ENCODE results near the gene NHSL2. TPM values are rescaled to one million over a fixed set of nuclear protein-coding genes. Genes with fewer than 3 reads are reported as not detected.
A peak's percentile ranks its signal among the peaks of the same experiment; 100 is the strongest.

Gene NHSL2
- total and polyA plus RNA-seq, 8 donors = 0.59 to 3.9 (median 0.95) TPM

DNA sequence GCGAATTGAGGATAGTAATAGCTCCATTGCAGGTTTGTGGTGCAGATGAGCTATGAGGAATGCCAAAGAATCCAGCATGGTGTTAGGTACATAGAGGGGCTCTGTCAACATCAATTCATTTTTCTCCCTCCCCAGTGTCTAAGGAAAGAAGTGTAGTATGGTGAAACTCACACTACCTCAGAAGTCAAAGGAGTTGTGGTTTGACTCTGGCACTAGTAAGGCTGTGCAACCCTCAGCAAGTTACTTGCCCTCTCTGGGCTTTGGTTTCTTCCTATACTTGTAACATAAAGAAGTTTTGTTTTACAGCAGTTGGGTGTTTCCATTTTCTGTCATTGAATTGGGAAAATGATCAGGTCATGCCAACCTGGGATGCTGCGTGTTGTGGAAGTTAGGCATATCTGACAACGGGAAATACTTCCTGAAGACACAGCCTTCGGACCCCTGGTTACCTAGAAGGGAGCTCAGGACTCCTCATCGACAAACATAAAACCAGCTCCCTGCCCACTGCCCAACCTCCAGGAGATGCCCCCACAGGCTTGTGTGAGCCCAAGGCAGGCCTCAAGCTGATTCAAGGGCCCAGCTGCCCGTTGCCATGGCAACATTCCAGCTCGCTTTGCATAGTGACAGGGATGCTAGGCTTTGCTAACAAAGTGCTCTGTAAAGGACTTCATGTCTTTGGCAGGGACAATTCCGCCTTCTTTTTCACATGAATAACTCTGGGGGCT lies 149.7 kb downstream of the NHSL2 start:
- ATAC-seq = no peak
- 71 to 75% methylated on average over 8 of the region's 8 CpGs for WGBS, 2 donors
- DNase-seq = no peak
- H3K4me3 ChIP-seq = no peak overlapping the region
- H3K9me3 ChIP-seq = no peaks in the 10 kb centered on the region
- H3K27ac ChIP-seq = no peak overlapping the region
- no peaks in the 10 kb centered on the region for H3K4me1 ChIP-seq
- FAIRE-seq = no peak
- H3K27me3 ChIP-seq = peaks cover 0 to 13% (median 1%) of the 10 kb centered on the region in 4 donors
- no peaks in the 10 kb centered on the region for H3K36me3 ChIP-seq
- TF ChIP-seq, protein P1, sequence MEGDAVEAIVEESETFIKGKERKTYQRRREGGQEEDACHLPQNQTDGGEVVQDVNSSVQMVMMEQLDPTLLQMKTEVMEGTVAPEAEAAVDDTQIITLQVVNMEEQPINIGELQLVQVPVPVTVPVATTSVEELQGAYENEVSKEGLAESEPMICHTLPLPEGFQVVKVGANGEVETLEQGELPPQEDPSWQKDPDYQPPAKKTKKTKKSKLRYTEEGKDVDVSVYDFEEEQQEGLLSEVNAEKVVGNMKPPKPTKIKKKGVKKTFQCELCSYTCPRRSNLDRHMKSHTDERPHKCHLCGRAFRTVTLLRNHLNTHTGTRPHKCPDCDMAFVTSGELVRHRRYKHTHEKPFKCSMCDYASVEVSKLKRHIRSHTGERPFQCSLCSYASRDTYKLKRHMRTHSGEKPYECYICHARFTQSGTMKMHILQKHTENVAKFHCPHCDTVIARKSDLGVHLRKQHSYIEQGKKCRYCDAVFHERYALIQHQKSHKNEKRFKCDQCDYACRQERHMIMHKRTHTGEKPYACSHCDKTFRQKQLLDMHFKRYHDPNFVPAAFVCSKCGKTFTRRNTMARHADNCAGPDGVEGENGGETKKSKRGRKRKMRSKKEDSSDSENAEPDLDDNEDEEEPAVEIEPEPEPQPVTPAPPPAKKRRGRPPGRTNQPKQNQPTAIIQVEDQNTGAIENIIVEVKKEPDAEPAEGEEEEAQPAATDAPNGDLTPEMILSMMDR (IDR thresholded peaks at IDR 0.05) = no peak
- intact Hi-C loops (cut with DNase I) = no loop called here

DNA sequence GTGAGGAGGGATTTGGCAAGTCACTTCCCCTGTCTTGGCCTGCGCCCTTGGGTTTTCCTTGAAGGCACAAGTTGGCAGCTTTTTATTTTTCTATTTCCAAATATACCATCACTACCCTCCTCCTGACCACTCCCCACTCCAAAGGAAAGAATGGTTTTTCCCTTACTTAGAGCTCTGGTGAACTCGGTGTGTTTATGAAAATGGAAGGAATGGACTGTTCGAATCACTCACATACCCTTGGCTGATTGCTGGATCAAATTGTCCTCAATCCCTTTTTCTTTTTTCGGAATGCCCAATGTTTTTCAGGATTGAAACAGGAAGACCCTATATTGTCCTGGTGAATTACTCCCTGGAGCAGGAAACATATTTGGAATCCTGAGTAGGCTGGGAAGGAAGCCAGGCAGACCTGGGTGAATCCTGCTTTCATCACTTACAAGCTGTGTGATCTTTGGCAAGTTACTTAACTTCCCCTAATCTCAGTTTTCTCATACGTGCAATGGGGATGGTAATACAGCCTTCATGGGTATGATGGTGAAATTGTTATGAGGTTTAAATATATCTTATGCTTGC lies 150.4 kb downstream of the NHSL2 start:
- no peak for FAIRE-seq
- WGBS, 2 donors = 71 to 83% methylated on average over 5 of the region's 5 CpGs
- TF ChIP-seq, protein P1 (IDR thresholded peaks at IDR 0.05) = no peak
- no peak for DNase-seq
- Histone ChIP-seq H3K27me3 (peaks cover 0 to 6% (median 1%) of the 10 kb centered on the region in 4 donors), H3K9me3 (no peaks in the 10 kb centered on the region), H3K4me1 (no peaks in the 10 kb centered on the region), H3K4me3 (no peak overlapping the region), H3K36me3 (no peaks in the 10 kb centered on the region), H3K27ac (no peak overlapping the region)
- intact Hi-C loops (cut with DNase I) = no loop called here
- ATAC-seq = no peak

DNA sequence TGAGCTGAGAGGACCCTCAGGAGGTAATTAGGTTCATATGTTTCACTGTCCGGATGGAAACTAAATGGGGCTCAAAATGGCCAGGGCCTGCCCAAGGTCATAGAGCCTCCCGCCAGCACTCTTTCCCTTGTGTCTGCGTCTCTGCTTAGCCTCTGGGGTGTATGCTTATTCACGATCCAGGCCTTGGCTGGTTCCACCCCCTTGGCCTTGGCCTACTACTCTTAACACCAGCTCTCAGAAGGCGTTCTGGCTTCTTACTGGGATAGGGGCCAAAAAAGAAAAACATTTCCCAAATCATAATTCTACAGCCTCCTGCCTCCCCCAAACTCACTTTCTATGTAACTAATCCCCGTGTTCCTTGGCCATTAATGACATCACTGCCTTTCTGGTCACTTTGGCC lies 152.3 kb downstream of the NHSL2 start:
- no peaks in the 10 kb centered on the region for H3K4me1 ChIP-seq
- ATAC-seq (peak; percentile 50 to 91 (median 80)), DNase-seq (peak in 3 of 6 donors; percentile 31 to 48 (median 46)), FAIRE-seq (no peak)
- H3K27me3 ChIP-seq = peaks cover 0 to 3% (median under 1%) of the 10 kb centered on the region in 4 donors
- intact Hi-C loops (cut with DNase I) = no loop called here
- no peak overlapping the region for H3K27ac ChIP-seq
- H3K4me3 ChIP-seq = no peak overlapping the region
- H3K36me3 ChIP-seq = no peaks in the 10 kb centered on the region
- TF ChIP-seq, protein P1 (IDR thresholded peaks at IDR 0.05) = no peak
- H3K9me3 ChIP-seq = no peaks in the 10 kb centered on the region
- WGBS, 2 donors = 30 to 44% methylated on average over 6 of the region's 6 CpGs

DNA sequence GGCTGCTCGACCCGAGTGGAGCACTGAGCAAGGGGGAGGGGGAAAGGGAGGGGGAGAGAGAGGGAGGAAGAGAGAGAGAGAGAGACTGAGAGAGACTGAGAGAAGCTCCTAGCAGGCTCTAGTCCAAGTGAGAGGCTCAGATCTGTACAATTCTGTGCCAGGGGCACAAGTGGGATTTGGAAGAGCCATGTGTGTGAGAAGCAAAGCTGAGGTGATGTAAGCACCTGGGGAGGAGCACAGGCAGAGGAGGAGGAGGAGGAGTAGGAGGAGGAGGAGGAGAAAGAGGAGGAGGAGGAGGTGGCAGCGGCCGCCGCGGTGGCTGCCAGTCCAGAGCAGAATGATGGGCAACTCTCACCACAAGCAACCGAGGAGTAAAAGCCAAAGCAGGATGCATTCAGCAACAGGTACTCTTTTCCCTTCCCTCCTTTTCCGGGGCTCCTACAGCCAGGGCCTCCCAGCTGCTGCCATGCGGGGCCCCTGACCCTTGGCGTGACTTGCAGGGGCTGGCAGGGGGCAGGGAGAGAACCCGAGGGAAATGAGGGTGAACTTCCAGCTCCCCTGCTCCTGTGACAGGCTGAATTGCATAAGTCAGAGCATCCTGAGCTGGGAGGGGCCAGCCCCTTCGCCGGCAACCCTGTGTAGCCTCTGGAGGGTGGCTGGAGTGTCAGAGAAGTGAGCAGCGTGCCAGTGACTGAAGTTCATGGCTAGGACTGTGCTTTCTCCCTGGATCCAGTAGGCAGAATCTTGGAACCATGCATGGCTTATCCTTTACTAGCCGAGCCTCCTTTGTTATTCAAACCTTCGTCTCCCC lies 158.9 kb downstream of the NHSL2 start:
- no peak overlapping the region for H3K27ac ChIP-seq

More for the DNA sequence above, 158.9 kb downstream of the NHSL2 start:
- Histone ChIP-seq H3K36me3 (no peaks in the 10 kb centered on the region), H3K9me3 (no peaks in the 10 kb centered on the region), H3K27me3 (peaks cover 0 to 22% (median 0%) of the 10 kb centered on the region in 4 donors), H3K4me1 (no peaks in the 10 kb centered on the region), H3K4me3 (peak overlapping the region in 1 of 4 donors; percentile 7)
- FAIRE-seq = no peak
- peak in 2 of 4 donors; percentile 13 to 26 for ATAC-seq
- TF ChIP-seq, protein P1 (IDR thresholded peaks at IDR 0.05) = no peak
- DNase-seq = no peak
- intact Hi-C loops (cut with DNase I) = no loop called here
- WGBS, 2 donors = 19 to 33% methylated on average over 11 to 16 of the region's 16 CpGs

Data from pancreas (tissue), 10 donors.